Cardiac fibroblast (primary cell): ENCODE results near the gene KLHL41.
"Not testable (repeated sequence)": the region's sequence is repeated elsewhere in the genome, so short reads cannot be mapped to it uniquely, and the experiment has no call there.

Source experiments
- DNase-seq, 2 donors: peaks; one replicate each; pipeline versions ENCODE4 v3.0.0 to v3.0.0-alpha.2; 2010; ENCODE audit warnings: low read depth in 2 of 2
- H3K4me3 ChIP-seq, 2 donors: replicated peaks in 1 of 2; 1 replicate in 1 of 2; 2 replicates in 1 of 2; pipeline ENCODE4 v1.5.1; 2011; ENCODE audit warnings: low read depth in 2 of 2, low read length in 2 of 2, mild to moderate bottlenecking in 2 of 2, moderate library complexity in 1 of 2
- CTCF ChIP-seq: IDR thresholded peaks from one replicate; pipeline ENCODE4 v1.5.1; 2011; ENCODE audit warnings: low read depth, mild to moderate bottlenecking, low read length, inconsistent platforms

Gene KLHL41

GRCh38 chr2:169513926-169514325 lies 4.4 kb downstream of the KLHL41 start:
- no peak overlapping the region for H3K4me3 ChIP-seq
- peak in 1 of 2 donors; percentile 5 for DNase-seq
- TF ChIP-seq CTCF: no peak

- not testable (repeated sequence) for H3K4me3 ChIP-seq, DNase-seq
Measured at GRCh38 chr2:169514758-169515157, 5.3 kb downstream of the KLHL41 start.

- H3K4me3 ChIP-seq, DNase-seq: not testable (repeated sequence)
Measured at GRCh38 chr2:169516488-169516995, 7.0 kb downstream of the KLHL41 start.

GRCh38 chr2:169520896-169521295 lies 11.4 kb downstream of the KLHL41 start:
- H3K4me3 ChIP-seq: no peak overlapping the region
- TF ChIP-seq CTCF: no peak
- no peak for DNase-seq

- TF ChIP-seq CTCF: no peak
- no peak overlapping the region for H3K4me3 ChIP-seq
- no peak for DNase-seq
Measured at GRCh38 chr2:169523681-169524080, 14.2 kb downstream of the KLHL41 start.

GRCh38 chr2:169525434-169525833 lies 15.9 kb downstream of the KLHL41 start:
- no peak for DNase-seq
- H3K4me3 ChIP-seq: no peak overlapping the region
- no peak for TF ChIP-seq CTCF

GRCh38 chr2:169526451-169526850 lies 16.9 kb downstream of the KLHL41 start:
- no peak overlapping the region for H3K4me3 ChIP-seq
- TF ChIP-seq CTCF: no peak
- DNase-seq: peak in 1 of 2 donors; percentile 19

GRCh38 chr2:169528271-169528701 lies 18.8 kb downstream of the KLHL41 start:
- TF ChIP-seq CTCF: peak; percentile 77
- no peak overlapping the region for H3K4me3 ChIP-seq
- DNase-seq: peak; percentile 61 to 71

GRCh38 chr2:169539460-169539859 lies 30.0 kb downstream of the KLHL41 start:
- not testable (repeated sequence) for H3K4me3 ChIP-seq, DNase-seq
